NCI-H460 (cell line): ENCODE data around the gene ITGA7. TPM values are rescaled to one million over a fixed set of nuclear protein-coding genes. Genes with fewer than 3 reads are reported as not detected.

Source experiments
- DNase-seq: peaks from one replicate; pipeline ENCODE4 v3.0.0-alpha.2; 2016; ENCODE audit warnings: low read depth; ENCODE audit errors: extremely low read depth
- total RNA-seq: library from RNA; depleted of rRNA; stranded (reverse); fragments of >200 nt; shearing (Covaris generic); gene quantifications from 2 replicates; pipeline ENCODE4 v1.2.3, GENCODE V29; 2014

ITGA7 gene
- total RNA-seq, 1 experiment from 2014 or later: 1.2 TPM

DNA sequence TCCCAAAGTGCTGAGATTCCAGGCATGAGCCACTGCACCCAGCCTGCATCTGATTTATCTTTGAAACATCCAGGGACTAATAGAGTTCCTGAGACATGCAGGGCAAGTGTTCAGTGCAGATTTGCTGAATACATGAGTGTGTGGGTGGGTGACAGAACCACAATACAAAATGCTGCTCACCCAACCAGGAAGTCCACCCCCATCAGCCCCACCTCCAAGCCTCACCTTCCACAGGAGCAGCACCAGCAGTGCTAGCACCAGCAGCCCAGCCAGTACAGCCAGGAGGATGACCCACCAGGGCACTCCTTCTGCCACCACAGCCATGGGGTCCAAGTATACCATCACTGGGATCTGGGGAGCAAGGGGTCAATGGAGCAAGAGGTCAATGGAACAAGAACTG is 20.0 kb downstream of the ITGA7 start:
- DNase-seq: no peak

DNA sequence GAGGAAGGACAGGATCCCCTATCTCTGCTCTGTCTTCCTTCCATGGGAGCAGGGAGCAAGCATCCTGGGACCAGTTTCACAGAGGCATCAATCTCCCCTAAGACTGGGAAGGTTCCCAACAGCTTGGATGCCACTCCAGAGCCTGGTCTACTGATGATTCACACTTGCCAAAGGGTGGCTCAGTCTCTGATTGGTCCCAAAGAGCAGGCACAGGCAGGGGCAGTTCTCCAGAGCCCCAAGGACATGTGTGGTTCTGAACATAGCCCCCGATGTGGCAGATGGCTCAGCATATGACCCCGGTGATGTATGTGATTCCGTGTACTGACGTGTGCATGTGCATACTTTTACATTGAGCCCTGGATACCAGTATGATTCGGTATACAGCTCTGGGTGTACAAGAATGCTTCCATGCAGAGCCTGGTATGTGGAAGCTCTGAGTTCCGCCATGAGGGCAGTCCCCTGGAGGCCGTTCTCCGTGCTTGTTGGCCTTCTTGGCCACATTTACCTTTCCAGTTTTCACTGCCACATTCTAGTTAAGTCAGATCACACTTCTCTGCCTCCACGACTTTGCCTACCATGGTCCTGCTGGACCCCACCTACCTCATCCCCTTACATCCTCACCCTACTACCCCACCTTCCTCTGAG is 21.2 kb downstream of the ITGA7 start:
- DNase-seq: no peak

DNA sequence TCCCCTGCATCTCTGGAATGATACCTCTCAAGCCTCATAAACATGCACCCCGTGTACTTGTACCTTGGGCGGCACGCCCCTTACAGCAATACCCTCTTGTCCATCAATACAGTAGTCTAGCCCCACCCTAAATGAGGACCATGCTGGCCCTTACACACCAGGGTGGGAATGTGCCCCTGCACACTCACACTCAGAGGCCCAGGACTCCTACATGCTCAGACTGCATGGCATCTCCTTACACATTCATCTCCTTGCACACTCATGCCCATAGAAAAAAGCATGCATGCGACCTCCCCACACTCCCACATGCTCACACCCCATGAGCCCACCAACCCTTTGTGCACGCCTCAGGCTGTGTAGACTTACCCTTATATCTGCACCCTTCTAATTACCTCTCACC is 22.0 kb downstream of the ITGA7 start:
- no peak for DNase-seq

DNA sequence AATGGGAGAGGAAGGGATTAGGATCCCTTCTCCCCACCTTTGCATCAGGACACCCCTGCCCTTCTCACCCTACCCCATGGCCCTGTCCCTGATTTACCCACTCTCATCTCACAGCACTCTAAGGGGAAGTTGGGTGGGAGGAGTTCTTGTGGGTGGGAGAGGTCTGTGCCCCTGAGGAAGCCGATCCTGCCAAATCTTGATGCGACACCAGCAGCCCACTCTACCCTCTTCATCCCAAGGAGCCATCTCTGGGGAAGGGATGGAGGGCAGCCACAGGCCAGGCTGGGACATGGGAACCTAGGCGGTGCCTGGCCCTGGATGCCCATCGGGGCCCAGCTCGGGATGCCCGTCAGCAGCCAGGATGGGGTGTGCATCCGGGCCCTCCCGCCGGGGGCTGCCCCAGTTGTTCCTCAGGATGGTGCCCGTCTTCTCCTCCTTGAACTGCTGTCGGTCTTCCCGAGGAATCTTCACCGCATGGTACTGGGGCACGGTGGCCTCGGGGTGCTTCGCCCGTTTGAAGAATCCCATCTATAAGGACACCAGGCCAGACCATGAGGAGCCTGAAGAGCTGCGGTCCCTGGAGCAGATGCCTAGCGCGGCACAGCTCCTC is 22.8 kb downstream of the ITGA7 start:
- DNase-seq: no peak

DNA sequence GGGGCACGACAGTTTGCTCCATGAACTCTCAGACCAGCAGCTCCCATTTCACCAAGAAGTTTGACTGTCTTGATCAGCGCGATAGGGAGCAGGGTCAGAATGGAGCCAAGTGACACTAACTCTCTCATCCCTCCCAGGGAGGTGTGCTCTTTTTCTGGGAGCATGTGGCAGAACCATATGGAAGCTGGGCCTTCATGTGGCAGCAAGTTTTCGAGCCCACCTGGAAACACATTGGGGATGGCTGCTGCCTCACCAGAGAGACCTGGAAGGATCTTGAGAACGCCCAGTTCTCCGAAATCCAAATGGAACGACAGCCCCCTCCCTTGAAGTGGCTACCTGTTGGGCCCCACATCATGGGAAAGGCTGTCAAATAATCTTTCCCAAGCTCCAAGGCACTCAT is 24.0 kb downstream of the ITGA7 start:
- DNase-seq: no peak

DNA sequence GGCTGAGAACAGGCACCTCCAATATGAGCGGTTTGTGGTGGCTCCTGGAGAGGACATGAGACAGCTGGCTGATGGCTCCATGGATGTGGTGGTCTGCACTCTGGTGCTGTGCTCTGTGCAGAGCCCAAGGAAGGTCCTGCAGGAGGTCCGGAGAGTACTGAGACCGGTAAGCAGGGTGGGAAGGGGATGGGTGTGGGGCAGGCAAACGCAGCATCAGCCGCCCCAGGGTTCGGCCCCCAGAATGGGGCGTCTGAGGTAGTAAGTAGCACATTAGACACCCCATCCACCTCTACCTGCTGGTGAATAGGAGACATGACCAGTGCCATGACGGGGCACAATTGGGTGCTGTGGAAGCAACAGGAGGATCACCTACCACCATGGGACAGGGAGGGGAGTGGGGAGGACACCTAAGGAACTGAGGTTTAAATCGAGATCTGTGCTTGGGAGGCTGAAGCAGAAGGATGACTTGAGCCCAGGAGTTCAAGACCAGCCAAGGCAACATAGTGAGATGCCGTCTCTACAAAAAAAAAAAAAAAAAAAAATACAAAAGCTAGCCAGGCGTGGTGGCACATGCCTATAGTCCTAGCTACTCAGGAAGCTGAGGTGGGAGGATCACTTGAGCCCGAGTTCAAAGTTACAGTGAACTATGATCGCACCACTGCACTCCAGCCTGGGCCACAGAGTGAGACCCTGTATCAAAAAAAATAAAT is 25.5 kb downstream of the ITGA7 start:
- DNase-seq: no peak

DNA sequence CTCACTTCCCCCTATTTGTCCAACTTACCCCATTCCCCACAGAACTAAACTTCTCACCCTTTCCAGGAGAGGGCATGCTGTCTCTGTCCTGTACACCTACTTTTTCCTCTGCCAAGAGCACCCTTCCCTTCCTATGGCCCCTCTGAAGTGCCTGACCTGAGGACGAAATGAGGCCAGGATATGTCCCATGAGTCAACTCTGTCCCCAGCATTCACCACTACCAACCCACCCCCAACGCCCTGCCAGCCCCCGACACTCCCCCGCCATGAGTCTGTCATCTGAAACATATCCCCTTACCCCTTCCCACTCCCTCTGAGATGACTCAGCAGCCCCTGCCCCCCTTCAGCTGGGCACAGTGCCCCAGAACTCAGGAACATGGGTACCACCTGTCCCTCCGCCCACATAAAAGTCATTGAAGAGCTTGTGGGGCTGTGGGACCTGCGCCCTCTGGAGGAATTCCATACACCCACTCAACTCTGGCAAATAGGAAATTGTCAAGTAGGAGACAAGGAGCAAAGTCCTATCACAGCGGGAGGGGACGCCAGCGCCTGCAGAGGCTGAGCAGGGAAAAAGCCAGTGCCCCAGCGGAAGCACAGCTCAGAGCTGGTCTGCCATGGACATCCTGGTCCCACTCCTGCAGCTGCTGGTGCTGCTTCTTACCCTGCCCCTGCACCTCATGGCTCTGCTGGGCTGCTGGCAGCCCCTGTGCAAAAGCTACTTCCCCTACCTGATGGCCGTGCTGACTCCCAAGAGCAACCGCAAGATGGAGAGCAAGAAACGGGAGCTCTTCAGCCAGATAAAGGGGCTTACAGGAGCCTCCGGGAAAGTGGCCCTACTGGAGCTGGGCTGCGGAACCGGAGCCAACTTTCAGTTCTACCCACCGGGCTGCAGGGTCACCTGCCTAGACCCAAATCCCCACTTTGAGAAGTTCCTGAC is 26.3 kb downstream of the ITGA7 start:
- peak; percentile 79 for DNase-seq

DNA sequence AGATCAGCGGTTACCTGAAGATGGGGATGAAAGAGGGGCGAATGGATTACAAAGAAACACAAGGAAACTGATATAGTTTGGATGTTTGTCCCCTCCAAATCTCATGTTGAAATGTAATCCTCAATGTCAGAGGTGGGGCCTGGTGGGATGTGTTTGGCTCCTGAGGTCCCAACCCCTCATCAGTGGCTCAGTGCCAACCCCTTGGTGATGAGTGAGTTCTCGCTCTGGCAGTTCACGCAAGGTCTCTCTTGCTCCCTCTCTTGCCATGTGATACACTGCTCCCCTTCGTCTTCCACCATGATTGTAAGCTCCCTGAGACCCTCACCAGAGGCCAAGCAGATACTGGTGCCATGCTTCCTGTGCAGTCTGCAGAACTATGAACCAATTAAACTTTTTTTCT is 28.0 kb downstream of the ITGA7 start:
- DNase-seq: no peak

DNA sequence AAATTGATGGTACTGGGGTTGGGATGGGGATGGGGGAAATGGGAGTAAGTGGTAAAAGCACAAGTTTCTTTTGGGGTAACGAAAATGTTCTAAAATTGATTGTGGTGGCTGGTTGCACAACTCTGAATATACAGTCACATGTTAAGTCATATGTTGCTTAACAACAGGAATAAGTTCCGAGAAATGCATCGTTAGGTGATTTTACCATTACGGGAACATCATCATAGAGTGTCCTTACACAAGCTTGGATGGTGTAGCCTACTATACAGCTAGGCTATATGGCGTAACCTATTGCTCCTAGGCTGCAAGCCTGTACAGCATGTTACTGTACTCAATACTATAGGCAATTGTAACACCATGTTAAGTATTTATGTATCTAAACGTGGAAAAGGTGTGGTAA is 31.0 kb downstream of the ITGA7 start:
- no peak for DNase-seq

DNA sequence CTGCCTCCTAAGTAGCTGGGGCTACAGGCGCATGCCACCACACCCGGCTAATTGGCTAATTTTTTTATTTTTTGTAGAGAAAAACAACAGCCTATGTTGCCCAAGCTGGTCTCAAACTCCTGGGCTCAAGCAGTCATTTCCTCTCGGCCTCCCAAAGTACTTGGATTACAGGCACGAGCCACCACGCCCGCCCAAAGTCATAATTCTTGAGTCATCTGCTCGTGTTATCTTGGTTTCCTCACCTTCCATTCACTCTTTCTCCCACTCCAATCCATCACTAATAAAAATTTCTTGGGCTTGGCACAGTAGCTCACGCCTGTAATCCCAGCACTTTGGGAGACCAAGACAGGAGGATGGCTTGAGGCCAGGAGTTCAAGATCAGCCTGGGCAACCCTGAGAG is 32.0 kb downstream of the ITGA7 start:
- no peak for DNase-seq

DNA sequence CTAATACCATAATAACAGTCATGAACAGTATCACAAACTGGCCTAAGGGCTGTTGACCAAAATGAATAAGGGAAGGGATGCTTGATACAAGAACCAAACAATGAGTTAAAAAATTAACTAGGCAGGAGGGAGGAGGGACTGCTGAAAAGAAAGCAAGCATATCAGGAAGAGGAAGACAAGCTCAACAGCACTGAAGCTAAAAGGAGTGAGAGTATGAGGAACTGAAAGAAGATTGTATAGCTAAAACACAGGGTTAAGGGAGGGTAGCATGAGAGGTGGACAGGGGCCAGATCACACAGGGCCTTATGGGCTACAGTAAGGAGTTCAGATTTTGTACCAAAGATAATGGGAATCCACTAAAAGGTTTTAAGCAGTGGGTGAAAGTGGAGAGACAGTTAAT is 34.1 kb downstream of the ITGA7 start:
- no peak for DNase-seq

DNA sequence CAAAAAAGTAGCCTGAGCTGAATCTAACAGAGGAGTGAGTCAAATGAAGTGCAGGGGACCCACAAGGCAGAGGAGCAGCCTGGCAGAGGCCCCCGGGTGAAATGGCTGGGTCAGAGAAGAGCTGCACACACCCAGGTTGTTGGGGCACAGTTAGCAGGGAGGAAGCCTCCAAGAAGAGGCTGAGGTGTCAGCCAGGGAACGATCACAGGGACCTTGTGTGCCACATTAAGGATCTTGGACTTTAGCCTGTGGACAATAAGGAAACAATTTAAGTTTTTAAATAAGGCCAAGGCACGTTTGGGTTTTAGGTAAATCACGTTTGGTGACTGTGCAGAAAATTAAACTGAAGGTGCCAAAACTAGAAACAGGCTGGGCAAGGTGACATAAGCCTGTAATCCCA is 36.0 kb downstream of the ITGA7 start:
- DNase-seq: no peak

DNA sequence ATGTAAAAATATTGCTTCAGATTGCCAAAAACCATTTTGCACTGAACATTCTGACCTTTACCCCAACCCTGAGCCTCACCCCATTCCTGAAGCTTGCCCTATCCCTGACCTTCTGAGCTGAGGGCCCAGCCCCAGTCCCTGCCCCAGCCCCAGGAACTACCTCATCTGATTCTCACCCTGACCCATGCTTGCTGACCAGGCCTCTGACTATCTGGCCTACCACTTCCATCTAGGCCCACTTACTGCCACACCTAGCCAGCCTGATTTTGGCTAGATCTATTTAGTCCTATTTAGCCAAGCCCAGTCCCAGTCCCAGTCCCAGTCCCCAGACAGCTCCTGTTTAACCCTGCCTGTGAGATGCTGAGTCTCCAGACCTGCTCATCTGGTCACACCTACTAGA is 37.4 kb downstream of the ITGA7 start:
- no peak for DNase-seq

DNA sequence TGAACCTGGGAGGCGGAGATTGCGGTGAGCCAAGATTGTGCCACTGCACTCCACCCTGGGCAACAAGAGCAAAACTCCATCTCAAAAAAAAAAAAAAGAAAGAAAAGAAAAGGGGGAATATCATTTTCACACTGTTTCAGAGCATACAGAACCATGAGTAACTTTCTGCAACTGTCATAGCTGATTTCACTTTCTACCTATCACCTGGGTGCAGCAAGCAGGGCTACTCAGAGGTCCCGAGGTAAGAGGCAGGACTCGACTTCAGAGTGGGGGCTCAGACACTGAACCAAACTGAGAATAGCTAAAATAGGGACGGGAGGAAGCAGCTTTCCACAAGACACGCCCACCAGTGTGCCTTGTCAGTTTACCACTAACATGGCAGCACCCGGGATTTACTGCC is 41.2 kb downstream of the ITGA7 start:
- DNase-seq: no peak

DNA sequence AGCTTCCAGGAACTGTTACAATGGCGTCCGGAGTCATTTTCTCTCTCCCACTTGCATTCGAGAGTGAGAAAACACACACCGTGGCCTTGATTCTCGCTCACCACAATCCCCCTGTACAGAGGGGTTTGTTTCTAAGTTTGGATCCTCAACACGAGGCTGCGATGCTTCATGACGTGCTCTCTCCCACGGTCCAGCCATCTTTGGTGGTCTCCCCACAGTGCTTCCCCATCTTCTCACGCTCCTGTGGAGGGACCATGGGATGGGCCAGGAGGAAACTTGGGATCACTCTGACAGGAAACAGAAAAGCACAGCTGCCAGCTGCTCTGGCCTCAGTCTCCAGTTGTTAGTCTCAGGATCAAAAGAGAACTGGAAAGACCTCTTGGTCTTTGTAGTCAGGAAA is 42.9 kb downstream of the ITGA7 start:
- no peak for DNase-seq

DNA sequence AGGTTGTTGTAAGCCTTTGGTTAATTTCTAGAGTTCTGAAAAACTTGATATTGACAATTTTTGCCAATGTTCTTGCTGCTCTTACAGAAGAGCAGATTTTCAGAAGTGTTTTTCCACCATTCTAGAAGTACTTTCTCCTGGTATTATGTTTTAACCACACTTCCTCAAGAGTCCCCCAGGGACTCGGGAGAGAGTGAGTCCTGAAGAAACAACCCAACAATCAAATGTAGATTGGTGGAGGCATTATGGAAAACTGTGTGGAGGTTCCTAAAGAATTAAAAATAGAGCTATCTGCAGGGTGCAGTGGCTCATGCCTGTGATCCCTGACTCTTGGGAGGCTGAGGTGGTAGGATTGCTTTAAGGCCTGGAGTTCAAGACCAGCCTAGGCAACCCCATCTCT is 44.3 kb downstream of the ITGA7 start:
- no peak for DNase-seq

DNA sequence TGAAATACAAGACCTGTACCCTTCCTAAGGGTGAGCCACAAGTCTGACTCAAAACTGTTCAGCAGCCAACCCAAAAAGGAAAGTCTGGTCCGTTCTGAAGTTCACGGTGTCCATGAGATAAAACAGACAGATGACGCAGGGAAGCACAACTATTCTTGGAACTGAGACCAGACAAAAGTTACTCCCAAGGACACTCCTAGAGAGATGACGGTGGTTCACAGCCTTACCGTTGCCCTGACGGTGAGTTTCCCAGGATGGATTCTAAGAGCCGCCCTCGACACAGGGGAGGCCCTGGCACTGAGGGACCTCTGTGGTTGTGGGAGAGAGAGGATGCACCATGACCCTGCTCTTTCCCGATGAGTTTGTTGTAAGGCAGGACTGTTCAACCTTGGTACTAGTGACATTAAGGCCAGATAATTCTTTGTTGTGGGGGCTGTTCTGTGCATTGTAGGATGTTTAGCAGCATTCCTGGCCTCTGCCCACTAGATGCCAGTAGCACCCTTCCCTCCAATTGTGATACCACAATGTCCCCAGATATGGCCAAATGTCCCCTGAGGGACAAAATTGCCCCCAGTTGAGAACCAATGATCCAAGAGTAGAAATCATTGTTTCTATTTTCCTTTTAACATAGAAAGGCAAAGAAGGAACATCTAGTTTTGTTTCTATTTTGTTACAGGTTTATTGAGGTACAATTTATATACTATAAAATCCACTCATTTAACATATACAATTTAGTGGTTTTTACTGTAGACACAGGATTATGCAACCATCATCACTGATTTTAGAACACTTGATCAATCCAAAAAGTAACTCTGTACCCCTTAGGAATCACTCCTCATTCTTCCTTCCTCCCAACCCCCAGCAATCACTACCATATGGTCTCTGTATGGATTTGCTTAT is 48.0 kb downstream of the ITGA7 start:
- DNase-seq: peak; percentile 36

DNA sequence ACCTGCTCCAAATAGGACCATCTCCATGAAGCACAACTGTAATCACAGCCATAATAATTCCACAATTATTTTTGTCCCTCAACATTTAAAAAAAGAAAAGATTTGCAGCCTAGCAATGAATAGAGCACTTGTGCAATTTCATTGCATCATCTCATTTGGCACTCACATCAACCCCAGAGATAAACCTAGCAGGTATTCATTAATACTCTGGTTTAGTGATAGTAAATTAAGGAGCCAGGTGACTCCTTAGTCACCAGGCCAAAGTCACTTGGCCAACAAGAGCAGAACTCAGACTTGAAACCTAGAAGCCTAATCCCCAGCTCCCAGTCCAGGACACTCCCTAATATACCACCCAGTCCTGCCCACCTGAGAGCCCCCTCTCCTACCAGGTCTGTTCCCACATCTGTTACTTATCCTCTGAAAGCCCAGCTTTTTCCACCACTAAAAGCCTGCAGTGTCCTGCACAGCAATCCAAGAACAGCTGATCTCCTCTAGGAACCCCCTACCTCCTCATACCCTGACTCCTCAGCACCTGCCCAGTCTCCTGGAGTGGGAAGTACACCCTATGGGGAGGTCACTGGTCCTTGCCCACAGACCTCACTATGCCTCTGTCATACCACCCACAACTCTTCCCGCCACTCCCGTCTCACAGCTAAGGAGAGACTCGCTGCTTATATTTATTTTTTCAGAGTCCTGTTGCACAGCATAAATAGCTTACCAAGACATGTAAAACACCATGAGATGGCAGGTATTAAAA is 48.9 kb downstream of the ITGA7 start:
- DNase-seq: no peak

DNA sequence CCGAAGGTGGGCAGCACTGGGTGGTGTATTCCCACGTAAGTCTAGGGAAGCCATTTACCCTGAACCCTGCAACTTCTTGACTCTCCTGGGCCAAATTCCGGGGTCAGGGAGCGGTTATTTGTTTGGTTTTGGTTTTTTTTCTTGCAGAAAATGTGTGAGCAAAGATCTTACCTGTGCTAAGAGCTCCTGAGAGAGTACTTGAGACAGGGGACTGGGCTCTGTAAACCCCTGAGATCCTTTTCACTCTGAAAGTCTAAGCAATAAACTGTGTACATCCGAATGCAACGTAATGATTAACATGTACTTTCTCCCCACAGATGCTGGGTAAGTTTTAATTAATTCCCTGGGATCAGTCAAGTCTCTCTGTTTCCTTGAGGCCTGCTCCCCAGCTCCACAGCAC is 49.5 kb downstream of the ITGA7 start:
- no peak for DNase-seq
